ENCODE results near the gene TMEM208. TPM values are rescaled to one million over a fixed set of nuclear protein-coding genes. Genes with fewer than 3 reads are reported as not detected.

The TMEM208 gene
- total and polyA plus RNA-seq, 2 of the 13 experiments (the other 11 are each of a cell fraction or from before 2014, with no cell fraction given): 58.8 to 72.9 TPM

DNA sequence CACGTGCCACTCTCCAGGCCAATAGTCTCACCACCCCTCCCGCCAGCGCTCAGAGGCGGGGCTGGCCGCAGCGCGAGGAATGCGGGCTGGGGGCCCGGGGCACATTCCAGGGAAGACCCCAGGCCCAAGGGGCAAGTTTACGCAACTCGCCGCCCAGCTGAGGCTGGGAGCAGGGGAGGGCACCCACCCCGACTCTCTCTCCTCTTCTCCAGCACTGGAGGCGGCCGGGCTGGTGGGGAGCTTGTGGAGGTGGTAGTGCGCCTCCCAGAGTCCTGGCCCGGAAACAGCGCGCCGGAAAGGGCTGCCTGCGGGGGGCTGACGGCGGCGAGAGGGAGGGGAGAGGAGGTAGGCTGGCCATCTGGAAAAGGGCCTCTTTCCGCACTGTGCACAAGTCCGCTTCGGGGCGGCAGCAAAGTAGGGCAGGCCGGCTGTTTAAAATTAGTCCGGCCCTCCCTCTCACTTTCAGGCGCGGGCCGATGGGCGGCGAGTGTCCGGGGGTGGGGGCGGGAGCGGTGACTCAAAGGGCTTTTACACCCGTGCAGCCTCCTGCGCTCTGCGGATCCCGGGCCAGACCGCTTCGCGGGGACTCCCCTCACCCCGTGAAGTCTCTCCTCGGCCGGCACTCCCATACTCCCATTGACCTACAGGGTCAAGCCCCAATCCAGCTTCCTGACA is 19.3 kb downstream of the TMEM208 start (continued):
- TF ChIP-seq, protein P1, sequence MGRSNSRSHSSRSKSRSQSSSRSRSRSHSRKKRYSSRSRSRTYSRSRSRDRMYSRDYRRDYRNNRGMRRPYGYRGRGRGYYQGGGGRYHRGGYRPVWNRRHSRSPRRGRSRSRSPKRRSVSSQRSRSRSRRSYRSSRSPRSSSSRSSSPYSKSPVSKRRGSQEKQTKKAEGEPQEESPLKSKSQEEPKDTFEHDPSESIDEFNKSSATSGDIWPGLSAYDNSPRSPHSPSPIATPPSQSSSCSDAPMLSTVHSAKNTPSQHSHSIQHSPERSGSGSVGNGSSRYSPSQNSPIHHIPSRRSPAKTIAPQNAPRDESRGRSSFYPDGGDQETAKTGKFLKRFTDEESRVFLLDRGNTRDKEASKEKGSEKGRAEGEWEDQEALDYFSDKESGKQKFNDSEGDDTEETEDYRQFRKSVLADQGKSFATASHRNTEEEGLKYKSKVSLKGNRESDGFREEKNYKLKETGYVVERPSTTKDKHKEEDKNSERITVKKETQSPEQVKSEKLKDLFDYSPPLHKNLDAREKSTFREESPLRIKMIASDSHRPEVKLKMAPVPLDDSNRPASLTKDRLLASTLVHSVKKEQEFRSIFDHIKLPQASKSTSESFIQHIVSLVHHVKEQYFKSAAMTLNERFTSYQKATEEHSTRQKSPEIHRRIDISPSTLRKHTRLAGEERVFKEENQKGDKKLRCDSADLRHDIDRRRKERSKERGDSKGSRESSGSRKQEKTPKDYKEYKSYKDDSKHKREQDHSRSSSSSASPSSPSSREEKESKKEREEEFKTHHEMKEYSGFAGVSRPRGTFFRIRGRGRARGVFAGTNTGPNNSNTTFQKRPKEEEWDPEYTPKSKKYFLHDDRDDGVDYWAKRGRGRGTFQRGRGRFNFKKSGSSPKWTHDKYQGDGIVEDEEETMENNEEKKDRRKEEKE (IDR thresholded peaks at IDR 0.05): no peak
- TF ChIP-seq, protein P2, sequence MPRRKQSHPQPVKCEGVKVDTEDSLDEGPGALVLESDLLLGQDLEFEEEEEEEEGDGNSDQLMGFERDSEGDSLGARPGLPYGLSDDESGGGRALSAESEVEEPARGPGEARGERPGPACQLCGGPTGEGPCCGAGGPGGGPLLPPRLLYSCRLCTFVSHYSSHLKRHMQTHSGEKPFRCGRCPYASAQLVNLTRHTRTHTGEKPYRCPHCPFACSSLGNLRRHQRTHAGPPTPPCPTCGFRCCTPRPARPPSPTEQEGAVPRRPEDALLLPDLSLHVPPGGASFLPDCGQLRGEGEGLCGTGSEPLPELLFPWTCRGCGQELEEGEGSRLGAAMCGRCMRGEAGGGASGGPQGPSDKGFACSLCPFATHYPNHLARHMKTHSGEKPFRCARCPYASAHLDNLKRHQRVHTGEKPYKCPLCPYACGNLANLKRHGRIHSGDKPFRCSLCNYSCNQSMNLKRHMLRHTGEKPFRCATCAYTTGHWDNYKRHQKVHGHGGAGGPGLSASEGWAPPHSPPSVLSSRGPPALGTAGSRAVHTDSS (CRISPR knock-in tag; conservative IDR thresholded peaks at IDR 0.05): no peak
- peak; percentile 36; the same call in 1 of the 2 replicates for TF ChIP-seq ZNF296 (CRISPR knock-in tag; conservative IDR thresholded peaks at IDR 0.05)

DNA sequence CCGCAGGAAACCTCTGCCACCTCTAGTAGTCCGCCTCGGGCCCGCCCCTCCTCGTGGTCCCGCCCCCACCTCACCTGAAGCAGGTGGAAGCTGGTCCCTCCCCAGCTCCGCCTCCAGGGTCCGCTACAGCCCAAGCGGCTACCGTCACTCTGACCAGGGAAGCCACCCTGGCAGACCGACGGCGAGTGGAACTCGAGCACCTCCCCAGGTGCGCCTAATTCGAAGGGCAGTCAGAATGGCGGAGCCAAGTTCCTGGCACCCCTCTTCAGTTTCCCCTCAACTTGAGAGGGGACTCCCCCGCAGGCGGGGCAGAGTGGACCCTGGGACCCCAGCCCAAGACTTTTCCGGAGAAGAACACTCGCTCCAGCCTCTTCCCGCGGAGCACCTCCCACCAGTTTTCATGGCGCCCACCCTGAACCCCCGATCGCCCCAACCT is 19.8 kb downstream of the TMEM208 start:
- intact Hi-C loops (cut with micrococcal nuclease; ENCODE audit: unreplicated experiment) (loop anchor here (1.0 to 2.0 kb wide), 2 partner anchors 19 to 54 kb away; partner anchors contain the start of genes E2F4 and TMEM208), in situ Hi-C loops (cut with HindIII; ENCODE audit: extremely low pct_ligation_motif_present, low pct_unique_long_range_greater_than_20kb) (no loop called here)
- H3K36me3 ChIP-seq (replicated peaks in 1 of 2; ENCODE audit: control insufficient read depth in 1 of 2, insufficient read depth in 2 of 2, low read length in 2 of 2): peaks cover 0 to 2% of the 10 kb centered on the region in 2 experiments; a peak in 2 of 5 replicates
- ATAC-seq (peak; percentile 36), FAIRE-seq (no peak), DNase-seq (ENCODE audit: low spot score) (peak; percentile 56)
- no peaks in the 10 kb centered on the region for H3K79me2 ChIP-seq (ENCODE audit: insufficient read depth, low read length)
- H3K4me2 ChIP-seq (ENCODE audit: low read depth, low read length): peak overlapping the region; percentile 97
- CTCF ChIA-PET (ENCODE audit: low intra/inter-chr PET ratio, low total read pairs): interaction anchor here (1.3 kb wide), 1 partner anchor 269 kb away, joined by 3 read pairs; no protein-coding TSS in a partner anchor
- H2AFZ ChIP-seq (ENCODE audit: low read length): no peak overlapping the region
- POLR2A ChIA-PET: interaction anchor here (1.0 to 6.1 kb wide), 19 partner anchors 9 to 293 kb away, joined by 3 to 71 read pairs (median 6); partner anchors contain the start of genes HSD11B2, PLEKHG4 and TMEM208
- BruUV-seq (replicated peaks): no TSS peak
- peaks cover 0 to 22% of the 10 kb centered on the region in 2 experiments; a peak in 3 of 5 replicates for H3K27me3 ChIP-seq (ENCODE audit: control insufficient read depth in 1 of 2, insufficient read depth in 2 of 2, low read length in 2 of 2)
- no peaks in the 10 kb centered on the region for H3K9me3 ChIP-seq (ENCODE audit: low read length)
- no peaks in the 10 kb centered on the region for H4K20me1 ChIP-seq (ENCODE audit: insufficient read depth, low read length)
- H3K27ac ChIP-seq (ENCODE audit: extremely low read length, insufficient read depth, low read length): peak overlapping the region; percentile 73
- peaks cover 60% of the 10 kb centered on the region for H3K4me1 ChIP-seq (ENCODE audit: insufficient read depth, low read length)
- WGBS (ENCODE audit: low lambda C conversion rate): 2% methylated on average over 21 of the region's 26 CpGs
- peak overlapping the region; percentile 63 to 85 (median 82) for H3K4me3 ChIP-seq (replicated peaks in 1 of 3; ENCODE audit: insufficient read depth in 1 of 3, low read depth in 2 of 3, low read length in 3 of 3)
- H3K9ac ChIP-seq (ENCODE audit: insufficient read depth, low read depth, low read length): peak overlapping the region; percentile 69
- TF ChIP-seq ZMAT3 (CRISPR knock-in tag; conservative IDR thresholded peaks at IDR 0.05) (0 out of 2 replicates have a peak, but pooled peaks have one; percentile 29), ZNF296 (CRISPR knock-in tag; conservative IDR thresholded peaks at IDR 0.05) (peak; percentile 75; the same call in 1 of the 2 replicates), RFX5 (IDR thresholded peaks at IDR 0.05; ENCODE audit: low read depth, low read length) (no peak), ZEB1 (IDR thresholded peaks at IDR 0.05; ENCODE audit: insufficient replicate concordance, low read depth) (peak; percentile 98), RARA (CRISPR knock-in tag; IDR thresholded peaks at IDR 0.05) (no peak), AGO1 (IDR thresholded peaks at IDR 0.05; ENCODE audit: low read depth, low read length, poor library complexity, severe bottlenecking) (peak; percentile 5), SETDB1 (CRISPR knock-in tag; IDR thresholded peaks at IDR 0.05; ENCODE audit: borderline replicate concordance) (no peak), ZNF749 (CRISPR knock-in tag; IDR thresholded peaks at IDR 0.05; ENCODE audit: borderline replicate concordance) (no peak), GATA4 (IDR thresholded peaks at IDR 0.05; ENCODE audit: borderline replicate concordance, low read depth) (no peak), ZNF235 (CRISPR knock-in tag; IDR thresholded peaks at IDR 0.05; ENCODE audit: borderline replicate concordance) (peak; percentile 46; the same call in 1 of the 2 replicates)
- TF ChIP-seq, protein P3, sequence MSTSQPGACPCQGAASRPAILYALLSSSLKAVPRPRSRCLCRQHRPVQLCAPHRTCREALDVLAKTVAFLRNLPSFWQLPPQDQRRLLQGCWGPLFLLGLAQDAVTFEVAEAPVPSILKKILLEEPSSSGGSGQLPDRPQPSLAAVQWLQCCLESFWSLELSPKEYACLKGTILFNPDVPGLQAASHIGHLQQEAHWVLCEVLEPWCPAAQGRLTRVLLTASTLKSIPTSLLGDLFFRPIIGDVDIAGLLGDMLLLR (CRISPR knock-in tag; IDR thresholded peaks at IDR 0.05): peak; percentile 80; the same call in 1 of the 2 replicates
- TF ChIP-seq, protein P4, sequence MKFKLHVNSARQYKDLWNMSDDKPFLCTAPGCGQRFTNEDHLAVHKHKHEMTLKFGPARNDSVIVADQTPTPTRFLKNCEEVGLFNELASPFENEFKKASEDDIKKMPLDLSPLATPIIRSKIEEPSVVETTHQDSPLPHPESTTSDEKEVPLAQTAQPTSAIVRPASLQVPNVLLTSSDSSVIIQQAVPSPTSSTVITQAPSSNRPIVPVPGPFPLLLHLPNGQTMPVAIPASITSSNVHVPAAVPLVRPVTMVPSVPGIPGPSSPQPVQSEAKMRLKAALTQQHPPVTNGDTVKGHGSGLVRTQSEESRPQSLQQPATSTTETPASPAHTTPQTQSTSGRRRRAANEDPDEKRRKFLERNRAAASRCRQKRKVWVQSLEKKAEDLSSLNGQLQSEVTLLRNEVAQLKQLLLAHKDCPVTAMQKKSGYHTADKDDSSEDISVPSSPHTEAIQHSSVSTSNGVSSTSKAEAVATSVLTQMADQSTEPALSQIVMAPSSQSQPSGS (CRISPR knock-in tag; IDR thresholded peaks at IDR 0.05): 0 out of 2 replicates have a peak, but pooled peaks have one; percentile 1

Data from HepG2 (cell line).